Kidney epithelial cell (primary cell): ENCODE data around the gene KLHL42. TPM values are rescaled to one million over a fixed set of nuclear protein-coding genes. Genes with fewer than 3 reads are reported as not detected.
"Not testable (repeated sequence)": the region's sequence is repeated elsewhere in the genome, so short reads cannot be mapped to it uniquely, and the experiment has no call there.

Experiments used
- DNase-seq: peaks from one replicate; pipeline ENCODE4 v3.0.0-alpha.2; 2010; ENCODE audit warnings: low read depth
- H3K27me3 ChIP-seq: 2 replicates; pipeline ENCODE4 v1.6.0; 2011; ENCODE audit warnings: low read length; ENCODE audit not compliant: control insufficient read depth, insufficient read depth
- H3K36me3 ChIP-seq: 2 replicates; pipeline ENCODE4 v1.5.1; 2011; ENCODE audit warnings: low read length; ENCODE audit not compliant: control insufficient read depth, insufficient read depth
- H3K4me3 ChIP-seq: 2 replicates; pipeline ENCODE4 v1.5.1; 2011; ENCODE audit warnings: low read depth, mild to moderate bottlenecking, control low read depth, low read length
- total RNA-seq: library from RNA; depleted of rRNA; stranded (reverse); fragments of >200 nt; gene quantifications from 2 replicates; pipeline ENCODE4 v1.2.3, GENCODE V29; 2015
- TF ChIP-seq, protein P1 (sequence below): IDR thresholded peaks from 2 replicates; pipeline ENCODE4 v1.5.1; 2011; ENCODE audit warnings: mild to moderate bottlenecking, moderate library complexity, low read length, control low read depth, inconsistent platforms; ENCODE audit not compliant: insufficient read depth, poor library complexity, severe bottlenecking

The KLHL42 gene
- 19.3 and 24.7 TPM in 2 replicates for total RNA-seq

DNA sequence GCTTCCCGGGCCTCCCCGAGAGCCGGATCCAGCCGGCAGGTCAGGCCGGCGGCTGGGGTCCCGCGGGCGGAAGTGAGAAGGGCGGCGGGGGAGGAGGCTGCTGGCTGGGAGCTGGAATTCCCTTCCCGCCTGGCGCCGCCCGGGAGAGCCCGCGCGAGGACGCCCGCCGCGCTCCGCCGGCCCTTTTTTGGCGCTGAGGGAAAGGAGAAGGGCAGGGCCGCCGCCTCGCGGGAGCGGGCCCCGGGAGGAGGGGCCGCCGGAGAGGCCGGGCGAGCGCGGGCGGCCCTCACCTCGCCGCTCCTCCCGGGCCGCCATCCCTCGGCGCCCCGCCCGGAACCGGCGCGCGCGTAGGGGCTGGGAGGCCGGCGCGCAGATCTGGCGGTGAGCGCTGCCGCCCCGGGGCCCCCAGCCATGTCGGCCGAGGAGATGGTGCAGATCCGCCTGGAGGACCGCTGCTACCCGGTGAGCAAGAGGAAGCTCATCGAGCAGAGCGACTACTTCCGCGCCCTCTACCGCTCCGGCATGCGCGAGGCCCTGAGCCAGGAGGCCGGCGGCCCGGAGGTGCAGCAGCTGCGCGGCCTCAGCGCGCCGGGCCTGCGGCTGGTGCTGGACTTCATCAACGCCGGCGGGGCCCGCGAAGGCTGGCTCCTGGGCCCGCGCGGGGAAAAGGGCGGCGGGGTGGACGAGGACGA lies at the start of gene KLHL42, which contains the start of gene MANSC4:
TSS of gene KLHL42 (plus strand) at position 314 of the 692 bp plus-strand sequence. CDS start at position 412, 98 bp downstream.
TSS of gene MANSC4 (minus strand) at position 317 of the 692 bp plus-strand sequence. CDS start 8,960 bp downstream, outside the sequence.
- H3K27me3 ChIP-seq: no peaks in the 10 kb centered on the region
- peak within 1 kb of the TSS; percentile 53 for H3K4me3 ChIP-seq
- DNase-seq: no peak
- H3K36me3 ChIP-seq: no peaks in the 10 kb centered on the region
- TF ChIP-seq, protein P1, sequence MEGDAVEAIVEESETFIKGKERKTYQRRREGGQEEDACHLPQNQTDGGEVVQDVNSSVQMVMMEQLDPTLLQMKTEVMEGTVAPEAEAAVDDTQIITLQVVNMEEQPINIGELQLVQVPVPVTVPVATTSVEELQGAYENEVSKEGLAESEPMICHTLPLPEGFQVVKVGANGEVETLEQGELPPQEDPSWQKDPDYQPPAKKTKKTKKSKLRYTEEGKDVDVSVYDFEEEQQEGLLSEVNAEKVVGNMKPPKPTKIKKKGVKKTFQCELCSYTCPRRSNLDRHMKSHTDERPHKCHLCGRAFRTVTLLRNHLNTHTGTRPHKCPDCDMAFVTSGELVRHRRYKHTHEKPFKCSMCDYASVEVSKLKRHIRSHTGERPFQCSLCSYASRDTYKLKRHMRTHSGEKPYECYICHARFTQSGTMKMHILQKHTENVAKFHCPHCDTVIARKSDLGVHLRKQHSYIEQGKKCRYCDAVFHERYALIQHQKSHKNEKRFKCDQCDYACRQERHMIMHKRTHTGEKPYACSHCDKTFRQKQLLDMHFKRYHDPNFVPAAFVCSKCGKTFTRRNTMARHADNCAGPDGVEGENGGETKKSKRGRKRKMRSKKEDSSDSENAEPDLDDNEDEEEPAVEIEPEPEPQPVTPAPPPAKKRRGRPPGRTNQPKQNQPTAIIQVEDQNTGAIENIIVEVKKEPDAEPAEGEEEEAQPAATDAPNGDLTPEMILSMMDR: no peak

DNA sequence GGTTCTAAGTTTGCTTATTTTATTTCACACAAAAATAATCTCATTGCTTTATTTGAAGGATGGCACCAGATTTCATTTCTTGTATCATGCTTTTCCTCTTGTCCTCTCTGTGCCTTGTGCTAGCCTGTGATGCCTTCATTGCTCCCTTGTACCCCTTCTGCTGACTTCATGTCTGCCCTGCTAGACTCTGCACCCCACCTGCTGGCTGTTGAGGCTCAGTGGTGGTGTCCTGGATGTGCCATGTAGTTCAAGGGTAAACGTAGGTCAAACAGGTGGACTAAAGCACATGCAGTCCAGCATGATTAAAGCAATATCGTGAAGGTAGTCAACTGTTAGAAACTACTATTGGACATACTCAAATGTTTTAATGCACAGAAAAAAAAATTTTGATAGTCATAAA lies 47.8 kb upstream of the KLHL42 start:
- Histone ChIP-seq H3K4me3 (no peak overlapping the region), H3K27me3 (no peaks in the 10 kb centered on the region), H3K36me3 (no peaks in the 10 kb centered on the region)
- TF ChIP-seq, protein P1: peak; percentile 42
- no peak for DNase-seq

DNA sequence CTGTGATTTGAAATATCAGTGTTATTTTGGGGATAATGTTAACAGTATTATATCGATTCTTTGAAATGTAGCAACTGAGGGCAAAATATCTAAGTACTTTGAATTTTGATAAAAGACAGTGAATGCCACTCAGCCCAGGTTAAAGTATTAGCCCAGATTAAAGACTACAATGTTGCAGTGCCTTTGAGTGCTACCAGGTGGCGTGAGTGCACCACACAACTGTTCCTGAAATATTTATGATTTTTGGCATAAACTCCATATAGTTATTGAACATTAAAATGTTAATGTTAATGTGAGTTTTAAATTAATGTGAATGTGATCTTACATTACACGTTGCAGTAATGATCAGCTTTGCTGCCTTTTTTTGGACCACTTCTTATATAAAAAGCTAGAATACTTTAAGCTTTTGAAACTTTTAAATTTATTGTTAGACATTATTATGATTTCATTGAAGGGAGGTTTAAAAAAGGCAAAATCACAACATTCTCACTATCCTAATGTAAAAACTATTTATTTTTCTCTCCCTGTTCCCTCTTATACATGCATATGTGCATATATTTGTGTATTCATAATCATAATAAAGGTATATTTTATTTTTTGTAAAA lies 46.9 kb upstream of the KLHL42 start:
- Histone ChIP-seq H3K4me3 (no peak overlapping the region), H3K36me3 (no peaks in the 10 kb centered on the region), H3K27me3 (no peaks in the 10 kb centered on the region)
- TF ChIP-seq, protein P1: peak; percentile 82
- no peak for DNase-seq

DNA sequence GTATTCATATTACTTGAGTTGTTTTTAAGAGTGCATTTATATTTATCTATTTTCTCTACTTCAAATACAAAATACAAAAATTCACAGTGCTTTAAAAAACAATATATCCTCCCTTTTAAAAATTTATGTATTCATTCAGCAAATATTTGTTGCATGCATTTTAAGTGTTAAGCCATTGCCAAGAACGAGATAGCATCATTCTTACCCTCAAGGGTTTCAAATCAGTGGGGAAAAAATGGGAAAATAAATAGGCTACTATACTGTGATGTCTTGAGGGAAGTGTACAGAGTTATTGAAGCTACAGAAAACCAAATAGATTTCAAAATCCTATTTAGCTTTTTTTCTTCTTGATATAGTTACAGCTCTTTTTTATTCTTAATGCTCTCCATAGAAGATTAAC lies 46.2 kb upstream of the KLHL42 start:
- Histone ChIP-seq H3K27me3 (no peaks in the 10 kb centered on the region), H3K4me3 (no peak overlapping the region), H3K36me3 (no peaks in the 10 kb centered on the region)
- no peak for DNase-seq
- TF ChIP-seq, protein P1: no peak

DNA sequence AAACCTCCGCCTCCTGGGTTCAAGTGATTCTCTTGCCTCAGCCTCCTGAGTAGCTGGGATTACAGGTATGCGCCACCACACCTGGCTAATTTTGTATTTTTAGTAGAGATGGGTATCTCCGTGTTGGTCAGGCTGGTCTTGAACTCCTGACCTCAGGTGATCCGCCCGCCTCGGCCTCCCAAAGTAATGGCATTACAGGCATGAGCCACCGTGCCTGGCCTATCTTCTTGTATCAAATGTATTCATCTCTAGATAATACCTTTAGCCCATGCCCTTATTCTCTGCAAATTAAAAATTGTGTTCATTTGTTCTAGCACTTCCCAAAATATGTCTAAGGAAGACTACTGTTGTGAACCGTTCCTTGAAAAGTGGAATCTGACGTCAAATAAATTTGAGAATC lies 45.7 kb upstream of the KLHL42 start:
- H3K27me3 ChIP-seq, H3K4me3 ChIP-seq, DNase-seq, H3K36me3 ChIP-seq: not testable (repeated sequence)

DNA sequence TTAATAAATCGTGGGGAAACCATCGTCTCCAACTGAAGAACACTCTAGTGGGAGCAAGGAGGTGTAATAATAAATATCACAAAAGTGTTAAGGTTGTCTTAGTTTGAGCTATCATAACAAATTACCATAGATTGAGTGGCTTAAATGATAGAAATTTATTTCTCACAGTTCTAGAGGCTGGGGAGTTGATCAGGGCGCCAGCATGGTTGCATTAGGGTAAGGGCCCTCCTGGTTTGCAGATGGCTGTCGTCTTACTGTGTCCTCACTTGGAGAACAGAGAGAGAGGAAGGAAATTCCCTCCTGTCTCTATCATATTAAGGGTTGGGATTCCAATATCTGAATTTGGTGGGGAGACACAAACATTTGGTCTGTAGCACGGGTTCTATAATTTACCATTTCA lies 36.4 kb upstream of the KLHL42 start:
- TF ChIP-seq, protein P1: no peak
- H3K36me3 ChIP-seq: no peaks in the 10 kb centered on the region

GRCh38 chr12:27745734-27746133 lies 34.3 kb upstream of the KLHL42 start:
- not testable (repeated sequence) for H3K27me3 ChIP-seq, H3K36me3 ChIP-seq, H3K4me3 ChIP-seq, DNase-seq

More for the DNA sequence above, 36.4 kb upstream of the KLHL42 start:
- Histone ChIP-seq H3K4me3 (no peak overlapping the region), H3K27me3 (no peaks in the 10 kb centered on the region)
- no peak for DNase-seq
